WTC11 (cell line): Measurements from ENCODE around the gene C3orf18. TPM values are rescaled to one million over a fixed set of nuclear protein-coding genes. Genes with fewer than 3 reads are reported as not detected.
"Not testable (repeated sequence)": the region's sequence is repeated elsewhere in the genome, so short reads cannot be mapped to it uniquely, and the experiment has no call there.

Source experiments
- ATAC-seq: fragments of 200-7000 bp; cut with Tn5 transposase; 2 replicates; pipeline ENCODE4 v1.10.0; 2021; ENCODE audit warnings: mild to moderate bottlenecking, moderate library complexity
- CTCF ChIA-PET: fragments of 300-600 bp; sonication (Branson Sonifier 250); formaldehyde crosslinking; loops from one replicate; lab custom pipeline; 2021; ENCODE audit warnings: antibody characterized with exemption; lab: Charles Lee
- POLR2A ChIA-PET: fragments of 350-600 bp; sonication (Branson Sonifier 250); formaldehyde crosslinking; loops from one replicate; lab custom pipeline; 2021; ENCODE audit warnings: antibody characterized with exemption; lab: Charles Lee
- DNase-seq: peaks from one replicate; pipeline ENCODE4 v3.0.0; 2021; ENCODE audit warnings: low spot score
- H3K27ac Mint-ChIP-seq: 2 replicates; pipeline ENCODE4 v1.8.0; 2021; ENCODE audit warnings: mixed read lengths
- H3K27me3 Mint-ChIP-seq: 2 replicates; pipeline ENCODE4 v1.8.0; 2021; ENCODE audit warnings: low read depth, mild to moderate bottlenecking, moderate library complexity, mixed read lengths
- H3K36me3 Mint-ChIP-seq: 2 replicates; pipeline ENCODE4 v1.8.0; 2021; ENCODE audit warnings: mixed read lengths
- H3K4me1 Mint-ChIP-seq: 2 replicates; pipeline ENCODE4 v1.8.0; 2022; ENCODE audit warnings: mixed read lengths
- H3K4me3 Mint-ChIP-seq: 2 replicates; pipeline ENCODE4 v1.8.0; 2021; ENCODE audit warnings: mild to moderate bottlenecking, moderate library complexity, mixed read lengths
- H3K9me3 Mint-ChIP-seq: 2 replicates; pipeline ENCODE4 v1.8.0; 2021; ENCODE audit warnings: mixed read lengths
- CTCF ChIP-seq: fragments of 200-600 bp; IDR thresholded peaks from 2 replicates; pipeline ENCODE4 v1.8.0; 2022; ENCODE audit warnings: antibody characterized with exemption
- ETV6 ChIP-seq: sonication (generic); formaldehyde crosslinking; IDR thresholded peaks from 2 replicates; pipeline ENCODE4 v1.8.1; 2022; ENCODE audit warnings: mild to moderate bottlenecking, missing genetic modification reagents
- FOXJ3 ChIP-seq: sonication (generic); formaldehyde crosslinking; IDR thresholded peaks from 2 replicates; pipeline ENCODE4 v1.9.0; 2021; ENCODE audit warnings: missing genetic modification reagents, mild to moderate bottlenecking, borderline replicate concordance
- GTF2I ChIP-seq: fragments of 250-450 bp; sonication (Bioruptor Pico); conservative IDR thresholded peaks from 2 replicates; pipeline ENCODE4 v1.4.0; 2021; ENCODE audit warnings: mild to moderate bottlenecking
- JAZF1 ChIP-seq: fragments of 250-450 bp; sonication (Bioruptor Pico); IDR thresholded peaks from 2 replicates; pipeline ENCODE4 v1.9.0; 2021; ENCODE audit warnings: moderate library complexity, mild to moderate bottlenecking, inconsistent platforms
- MAX ChIP-seq: sonication (generic); formaldehyde crosslinking; IDR thresholded peaks from 2 replicates; pipeline ENCODE4 v1.8.0; 2022; ENCODE audit warnings: mild to moderate bottlenecking, missing genetic modification reagents
- MYBL2 ChIP-seq: sonication (generic); formaldehyde crosslinking; IDR thresholded peaks from 2 replicates; pipeline ENCODE4 v1.8.1; 2023; ENCODE audit warnings: mild to moderate bottlenecking, moderate library complexity, missing genetic modification reagents
- NR2C2 ChIP-seq: sonication (generic); formaldehyde crosslinking; IDR thresholded peaks from 2 replicates; pipeline ENCODE4 v1.8.0; 2022; ENCODE audit warnings: mild to moderate bottlenecking, missing genetic modification reagents
- RELA ChIP-seq: sonication (generic); formaldehyde crosslinking; IDR thresholded peaks from 2 replicates; pipeline ENCODE4 v1.8.1; 2022; ENCODE audit warnings: missing genetic modification reagents, mild to moderate bottlenecking, borderline replicate concordance
- STAT6 ChIP-seq: sonication (generic); formaldehyde crosslinking; conservative IDR thresholded peaks from 2 replicates; pipeline ENCODE4 v1.8.1; 2023; ENCODE audit warnings: mild to moderate bottlenecking, low read depth, missing genetic modification reagents, moderate library complexity
- TCF7 ChIP-seq: sonication (generic); formaldehyde crosslinking; IDR thresholded peaks from 2 replicates; pipeline ENCODE4 v1.8.0; 2022; ENCODE audit warnings: mild to moderate bottlenecking, low read depth, missing genetic modification reagents, moderate library complexity
- ZNF416 ChIP-seq: fragments of 250-450 bp; sonication (Bioruptor Pico); IDR thresholded peaks from 2 replicates; pipeline ENCODE4 v1.9.0; 2021; ENCODE audit warnings: mild to moderate bottlenecking, inconsistent platforms
- ZNF423 ChIP-seq: fragments of 250-450 bp; sonication (Bioruptor Pico); IDR thresholded peaks from 2 replicates; pipeline ENCODE4 v2.1.2; 2022; ENCODE audit warnings: mild to moderate bottlenecking, moderate library complexity
- total RNA-seq: library from RNA; stranded (reverse); gene quantifications from 3 replicates; pipeline ENCODE4 v1.2.3, GENCODE V29; 2021
- TF ChIP-seq, protein P1 (sequence below): fragments of 250-450 bp; sonication (Bioruptor Pico); IDR thresholded peaks from 2 replicates; pipeline ENCODE4 v2.1.2; 2022; ENCODE audit warnings: mild to moderate bottlenecking, moderate library complexity
- TF ChIP-seq, protein P2 (sequence below): sonication (generic); formaldehyde crosslinking; IDR thresholded peaks from 2 replicates; pipeline ENCODE4 v1.8.0; 2022; ENCODE audit warnings: missing genetic modification reagents
- TF ChIP-seq, protein P3 (sequence below): sonication (generic); formaldehyde crosslinking; IDR thresholded peaks from 2 replicates; pipeline ENCODE4 v1.8.1; 2023; ENCODE audit warnings: mild to moderate bottlenecking, missing genetic modification reagents, borderline replicate concordance

Gene C3orf18
- total RNA-seq, 1 experiment from 2014 or later = 12.1 TPM

GRCh38 chr3:50515565-50516439, 51.7 kb downstream of the C3orf18 start:
- ChIA-PET POLR2A (interaction anchor here (0.6 to 0.7 kb wide), 2 partner anchors 9 to 168 kb away, joined by 3 to 4 read pairs; no protein-coding TSS in a partner anchor), CTCF (interaction anchor here (0.6 to 5.4 kb wide), 11 partner anchors 12 to 194 kb away, joined by 3 to 42 read pairs (median 3); partner anchors contain the start of genes CACNA2D2 and HEMK1)
- H3K9me3 Mint-ChIP-seq = no peaks in the 10 kb centered on the region
- no peaks in the 10 kb centered on the region for H3K36me3 Mint-ChIP-seq
- H3K4me1 Mint-ChIP-seq = peaks cover 57% of the 10 kb centered on the region
- ATAC-seq (peak; percentile 69), DNase-seq (peak; percentile 70)
- H3K27me3 Mint-ChIP-seq = peaks cover 5% of the 10 kb centered on the region
- peak overlapping the region; percentile 33 for H3K4me3 Mint-ChIP-seq
- 0 out of 2 replicates have a peak overlapping the region, but pooled peaks have one; percentile 15 for H3K27ac Mint-ChIP-seq
- TF ChIP-seq, protein P1, sequence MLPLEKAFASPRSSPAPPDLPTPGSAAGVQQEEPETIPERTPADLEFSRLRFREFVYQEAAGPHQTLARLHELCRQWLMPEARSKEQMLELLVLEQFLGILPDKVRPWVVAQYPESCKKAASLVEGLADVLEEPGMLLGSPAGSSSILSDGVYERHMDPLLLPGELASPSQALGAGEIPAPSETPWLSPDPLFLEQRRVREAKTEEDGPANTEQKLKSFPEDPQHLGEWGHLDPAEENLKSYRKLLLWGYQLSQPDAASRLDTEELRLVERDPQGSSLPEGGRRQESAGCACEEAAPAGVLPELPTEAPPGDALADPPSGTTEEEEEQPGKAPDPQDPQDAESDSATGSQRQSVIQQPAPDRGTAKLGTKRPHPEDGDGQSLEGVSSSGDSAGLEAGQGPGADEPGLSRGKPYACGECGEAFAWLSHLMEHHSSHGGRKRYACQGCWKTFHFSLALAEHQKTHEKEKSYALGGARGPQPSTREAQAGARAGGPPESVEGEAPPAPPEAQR (CRISPR knock-in tag) = no peak
- TF ChIP-seq MYBL2 = no peak
- TF ChIP-seq, protein P2, sequence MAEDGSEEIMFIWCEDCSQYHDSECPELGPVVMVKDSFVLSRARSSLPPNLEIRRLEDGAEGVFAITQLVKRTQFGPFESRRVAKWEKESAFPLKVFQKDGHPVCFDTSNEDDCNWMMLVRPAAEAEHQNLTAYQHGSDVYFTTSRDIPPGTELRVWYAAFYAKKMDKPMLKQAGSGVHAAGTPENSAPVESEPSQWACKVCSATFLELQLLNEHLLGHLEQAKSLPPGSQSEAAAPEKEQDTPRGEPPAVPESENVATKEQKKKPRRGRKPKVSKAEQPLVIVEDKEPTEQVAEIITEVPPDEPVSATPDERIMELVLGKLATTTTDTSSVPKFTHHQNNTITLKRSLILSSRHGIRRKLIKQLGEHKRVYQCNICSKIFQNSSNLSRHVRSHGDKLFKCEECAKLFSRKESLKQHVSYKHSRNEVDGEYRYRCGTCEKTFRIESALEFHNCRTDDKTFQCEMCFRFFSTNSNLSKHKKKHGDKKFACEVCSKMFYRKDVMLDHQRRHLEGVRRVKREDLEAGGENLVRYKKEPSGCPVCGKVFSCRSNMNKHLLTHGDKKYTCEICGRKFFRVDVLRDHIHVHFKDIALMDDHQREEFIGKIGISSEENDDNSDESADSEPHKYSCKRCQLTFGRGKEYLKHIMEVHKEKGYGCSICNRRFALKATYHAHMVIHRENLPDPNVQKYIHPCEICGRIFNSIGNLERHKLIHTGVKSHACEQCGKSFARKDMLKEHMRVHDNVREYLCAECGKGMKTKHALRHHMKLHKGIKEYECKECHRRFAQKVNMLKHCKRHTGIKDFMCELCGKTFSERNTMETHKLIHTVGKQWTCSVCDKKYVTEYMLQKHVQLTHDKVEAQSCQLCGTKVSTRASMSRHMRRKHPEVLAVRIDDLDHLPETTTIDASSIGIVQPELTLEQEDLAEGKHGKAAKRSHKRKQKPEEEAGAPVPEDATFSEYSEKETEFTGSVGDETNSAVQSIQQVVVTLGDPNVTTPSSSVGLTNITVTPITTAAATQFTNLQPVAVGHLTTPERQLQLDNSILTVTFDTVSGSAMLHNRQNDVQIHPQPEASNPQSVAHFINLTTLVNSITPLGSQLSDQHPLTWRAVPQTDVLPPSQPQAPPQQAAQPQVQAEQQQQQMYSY (CRISPR knock-in tag) = peak; percentile 97
- peak; percentile 53; the same call in 1 of the 2 replicates for TF ChIP-seq ZNF423 (CRISPR knock-in tag)
- TF ChIP-seq CTCF = no peak

DNA sequence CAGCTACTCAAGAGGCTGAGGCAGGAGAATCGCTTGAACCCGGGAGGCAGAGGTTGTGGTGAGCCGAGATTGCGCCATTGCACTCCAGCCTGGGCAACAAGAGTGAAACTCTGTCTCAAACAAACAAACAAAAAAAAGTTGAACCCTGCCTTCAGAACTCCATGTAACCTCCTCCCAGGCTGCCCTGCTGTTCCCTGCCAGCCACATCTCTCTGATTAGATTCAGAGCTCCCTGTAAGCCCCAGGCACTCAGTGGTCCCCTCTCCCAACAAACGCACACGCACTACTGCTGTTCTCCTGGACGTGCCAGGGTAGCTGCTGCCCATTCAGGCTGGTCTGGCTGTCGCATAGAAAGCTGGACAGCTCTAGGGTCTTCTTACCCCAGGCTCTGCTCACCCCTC, 54.6 kb downstream of the C3orf18 start:
- H3K4me3 Mint-ChIP-seq, DNase-seq, H3K36me3 Mint-ChIP-seq, ATAC-seq, H3K27ac Mint-ChIP-seq, H3K27me3 Mint-ChIP-seq, POLR2A ChIA-PET, H3K9me3 Mint-ChIP-seq: not testable (repeated sequence)
- H3K4me1 Mint-ChIP-seq = peaks cover 37% of the 10 kb centered on the region
- CTCF ChIA-PET = interaction anchor here (1.4 to 5.4 kb wide), 3 partner anchors 31 to 176 kb away, joined by 3 to 42 read pairs (median 4); no protein-coding TSS in a partner anchor

GRCh38 chr3:50512131-50512530, 55.4 kb downstream of the C3orf18 start:
- no peak overlapping the region for H3K4me3 Mint-ChIP-seq
- CTCF ChIA-PET = interaction anchor here (1.4 to 5.1 kb wide), 4 partner anchors 25 to 175 kb away, joined by 3 to 21 read pairs (median 4); no protein-coding TSS in a partner anchor
- peaks cover 29% of the 10 kb centered on the region for H3K4me1 Mint-ChIP-seq
- no peaks in the 10 kb centered on the region for H3K9me3 Mint-ChIP-seq
- H3K27ac Mint-ChIP-seq = no peak overlapping the region
- no peaks in the 10 kb centered on the region for H3K36me3 Mint-ChIP-seq
- ATAC-seq = no peak
- DNase-seq = no peak
- peaks cover 10% of the 10 kb centered on the region; the same call in 1 of the 2 replicates for H3K27me3 Mint-ChIP-seq
- POLR2A ChIA-PET = interaction anchor here (0.7 kb wide), 1 partner anchor 57 kb away, joined by 3 read pairs; the partner anchor contains the start of gene HEMK1
- TF ChIP-seq TCF7 (CRISPR knock-in tag) (no peak), ZNF416 (CRISPR knock-in tag) (no peak), MAX (CRISPR knock-in tag) (no peak), RELA (no peak), JAZF1 (no peak), ETV6 (CRISPR knock-in tag) (no peak), FOXJ3 (CRISPR knock-in tag) (no peak), NR2C2 (CRISPR knock-in tag) (no peak), STAT6 (CRISPR knock-in tag) (no peak), GTF2I (CRISPR knock-in tag) (no peak)
- TF ChIP-seq, protein P3, sequence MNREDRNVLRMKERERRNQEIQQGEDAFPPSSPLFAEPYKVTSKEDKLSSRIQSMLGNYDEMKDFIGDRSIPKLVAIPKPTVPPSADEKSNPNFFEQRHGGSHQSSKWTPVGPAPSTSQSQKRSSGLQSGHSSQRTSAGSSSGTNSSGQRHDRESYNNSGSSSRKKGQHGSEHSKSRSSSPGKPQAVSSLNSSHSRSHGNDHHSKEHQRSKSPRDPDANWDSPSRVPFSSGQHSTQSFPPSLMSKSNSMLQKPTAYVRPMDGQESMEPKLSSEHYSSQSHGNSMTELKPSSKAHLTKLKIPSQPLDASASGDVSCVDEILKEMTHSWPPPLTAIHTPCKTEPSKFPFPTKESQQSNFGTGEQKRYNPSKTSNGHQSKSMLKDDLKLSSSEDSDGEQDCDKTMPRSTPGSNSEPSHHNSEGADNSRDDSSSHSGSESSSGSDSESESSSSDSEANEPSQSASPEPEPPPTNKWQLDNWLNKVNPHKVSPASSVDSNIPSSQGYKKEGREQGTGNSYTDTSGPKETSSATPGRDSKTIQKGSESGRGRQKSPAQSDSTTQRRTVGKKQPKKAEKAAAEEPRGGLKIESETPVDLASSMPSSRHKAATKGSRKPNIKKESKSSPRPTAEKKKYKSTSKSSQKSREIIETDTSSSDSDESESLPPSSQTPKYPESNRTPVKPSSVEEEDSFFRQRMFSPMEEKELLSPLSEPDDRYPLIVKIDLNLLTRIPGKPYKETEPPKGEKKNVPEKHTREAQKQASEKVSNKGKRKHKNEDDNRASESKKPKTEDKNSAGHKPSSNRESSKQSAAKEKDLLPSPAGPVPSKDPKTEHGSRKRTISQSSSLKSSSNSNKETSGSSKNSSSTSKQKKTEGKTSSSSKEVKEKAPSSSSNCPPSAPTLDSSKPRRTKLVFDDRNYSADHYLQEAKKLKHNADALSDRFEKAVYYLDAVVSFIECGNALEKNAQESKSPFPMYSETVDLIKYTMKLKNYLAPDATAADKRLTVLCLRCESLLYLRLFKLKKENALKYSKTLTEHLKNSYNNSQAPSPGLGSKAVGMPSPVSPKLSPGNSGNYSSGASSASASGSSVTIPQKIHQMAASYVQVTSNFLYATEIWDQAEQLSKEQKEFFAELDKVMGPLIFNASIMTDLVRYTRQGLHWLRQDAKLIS (CRISPR knock-in tag) = no peak
